A673 (cell line): ENCODE data around the gene ANKRD16. TPM values are rescaled to one million over a fixed set of nuclear protein-coding genes. Genes with fewer than 3 reads are reported as not detected.

Experiments used
- BruUV-seq: library from RNA; stranded (reverse); fragments of 400-500 nt; replicated peaks from 2 replicates; lab custom pipeline; 2021; lab: Mats Ljungman, UMichigan
- CTCF ChIA-PET: fragments of 300-600 bp; sonication (Branson Sonifier 250); formaldehyde crosslinking; loops from one replicate; lab custom pipeline; 2022; ENCODE audit warnings: antibody characterized with exemption; lab: Charles Lee
- POLR2A ChIA-PET: fragments of 300-600 bp; sonication (Branson Sonifier 250); formaldehyde crosslinking; loops from one replicate; lab custom pipeline; 2022; ENCODE audit warnings: antibody characterized with exemption; ENCODE audit not compliant: low non-redundant PET; lab: Charles Lee
- DNase-seq: peaks from one replicate; pipeline ENCODE4 v3.0.0-alpha.2; 2015; ENCODE audit warnings: low spot score
- H3K27ac ChIP-seq: fragments of 200-600 bp; sonication (generic); 2 replicates; pipeline ENCODE4 v1.5.1; 2016; ENCODE audit warnings: mixed run types, low read depth, mild to moderate bottlenecking, mixed read lengths, antibody characterized with exemption, low read length; ENCODE audit not compliant: poor library complexity, severe bottlenecking
- H3K27me3 ChIP-seq: fragments of 200-600 bp; sonication (generic); replicated peaks from 2 replicates; pipeline ENCODE4 v1.6.1; 2017; ENCODE audit warnings: mixed run types, low read depth, mild to moderate bottlenecking, mixed read lengths, antibody characterized with exemption, low read length; ENCODE audit not compliant: insufficient read depth, poor library complexity
- H3K36me3 ChIP-seq: fragments of 200-600 bp; sonication (generic); 2 replicates; pipeline ENCODE4 v1.6.1; 2016; ENCODE audit warnings: mixed run types, mild to moderate bottlenecking, mixed read lengths, antibody characterized with exemption, low read length; ENCODE audit not compliant: insufficient read depth, poor library complexity, severe bottlenecking
- H3K4me1 ChIP-seq: fragments of 200-600 bp; sonication (generic); 2 replicates; pipeline ENCODE4 v1.6.1; 2017; ENCODE audit warnings: mixed run types, mild to moderate bottlenecking, mixed read lengths, antibody characterized with exemption, low read length; ENCODE audit not compliant: insufficient read depth, poor library complexity, severe bottlenecking
- H3K4me3 ChIP-seq: fragments of 200-600 bp; sonication (generic); 2 replicates; pipeline ENCODE4 v1.5.1; 2016; ENCODE audit warnings: low read depth, mixed run types, mild to moderate bottlenecking, mixed read lengths, low read length; ENCODE audit not compliant: poor library complexity, severe bottlenecking
- H3K9me3 ChIP-seq: fragments of 200-600 bp; sonication (generic); 2 replicates; pipeline ENCODE4 v1.6.1; 2016; ENCODE audit warnings: mixed run types, low read depth, mild to moderate bottlenecking, mixed read lengths, antibody characterized with exemption, low read length; ENCODE audit not compliant: poor library complexity, severe bottlenecking
- EZH2 ChIP-seq: fragments of 200-600 bp; sonication (generic); IDR thresholded peaks from 2 replicates; pipeline ENCODE4 v1.6.1; 2017; ENCODE audit warnings: borderline replicate concordance, low read depth, mild to moderate bottlenecking, mixed read lengths, antibody characterized with exemption, low read length; ENCODE audit not compliant: poor library complexity, severe bottlenecking
- intact Hi-C: fragments of 100-400 bp; cut with micrococcal nuclease; formaldehyde crosslinking; loops from one replicate; pipeline ENCODE4 v1.10.0; 2022; ENCODE audit not compliant: unreplicated experiment
- total RNA-seq: library from RNA; stranded (reverse); gene quantifications from 2 replicates; pipeline ENCODE4 v1.2.3, GENCODE V29; 2021
- TF ChIP-seq, protein P1 (sequence below): fragments of 300-800, 200-600 bp; sonication (generic); conservative IDR thresholded peaks from 2 replicates; pipeline ENCODE4 v1.5.1; 2017; ENCODE audit warnings: low read depth, mild to moderate bottlenecking, antibody characterized with exemption, low read length, moderate library complexity, mixed read lengths

The ANKRD16 gene
- total RNA-seq, 1 experiment from 2014 or later, result 16.2 TPM

DNA sequence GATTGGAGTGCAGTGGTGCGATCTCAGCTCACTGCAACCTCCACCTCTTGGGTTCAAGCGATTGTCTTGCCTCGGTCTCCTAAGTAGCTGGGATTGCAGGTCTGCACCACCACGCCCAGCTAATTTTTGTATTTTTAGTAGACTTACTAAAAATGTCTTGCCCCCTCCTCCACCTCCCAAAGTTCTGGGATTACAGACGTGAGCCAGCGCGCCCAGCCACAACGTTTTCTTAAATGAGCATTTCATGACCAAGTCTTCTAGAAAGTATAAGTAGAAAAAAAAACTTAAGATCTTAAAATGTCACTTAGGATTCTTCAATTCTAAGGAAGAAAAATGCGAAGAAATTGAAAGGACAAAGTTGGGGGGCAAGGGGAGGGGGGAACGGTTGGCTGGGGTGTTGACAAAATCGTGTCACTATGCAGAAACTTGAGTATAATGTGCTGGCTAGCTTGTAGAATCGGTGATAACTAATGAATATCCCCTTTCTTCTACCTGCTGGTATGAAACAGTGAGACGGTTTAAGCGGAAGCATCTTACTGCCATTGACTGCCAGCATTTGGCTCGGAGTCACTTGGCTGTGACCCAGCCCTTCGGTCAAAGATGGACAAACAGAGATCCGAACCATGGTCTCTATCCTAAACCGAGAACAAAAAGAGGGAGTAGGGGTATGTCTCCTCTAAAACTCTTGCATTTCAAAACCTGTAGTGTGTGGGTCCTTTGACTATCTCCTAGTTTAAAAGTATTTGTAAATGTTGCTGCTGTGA is 13.0 kb upstream of the ANKRD16 start:
- Histone ChIP-seq H3K4me3 (no peak overlapping the region), H3K36me3 (peaks cover 14% of the 10 kb centered on the region), H3K9me3 (no peaks in the 10 kb centered on the region), H3K4me1 (no peaks in the 10 kb centered on the region), H3K27ac (no peak overlapping the region), H3K27me3 (no peaks in the 10 kb centered on the region)
- TF ChIP-seq EZH2, result no peak
- TF ChIP-seq, protein P1, sequence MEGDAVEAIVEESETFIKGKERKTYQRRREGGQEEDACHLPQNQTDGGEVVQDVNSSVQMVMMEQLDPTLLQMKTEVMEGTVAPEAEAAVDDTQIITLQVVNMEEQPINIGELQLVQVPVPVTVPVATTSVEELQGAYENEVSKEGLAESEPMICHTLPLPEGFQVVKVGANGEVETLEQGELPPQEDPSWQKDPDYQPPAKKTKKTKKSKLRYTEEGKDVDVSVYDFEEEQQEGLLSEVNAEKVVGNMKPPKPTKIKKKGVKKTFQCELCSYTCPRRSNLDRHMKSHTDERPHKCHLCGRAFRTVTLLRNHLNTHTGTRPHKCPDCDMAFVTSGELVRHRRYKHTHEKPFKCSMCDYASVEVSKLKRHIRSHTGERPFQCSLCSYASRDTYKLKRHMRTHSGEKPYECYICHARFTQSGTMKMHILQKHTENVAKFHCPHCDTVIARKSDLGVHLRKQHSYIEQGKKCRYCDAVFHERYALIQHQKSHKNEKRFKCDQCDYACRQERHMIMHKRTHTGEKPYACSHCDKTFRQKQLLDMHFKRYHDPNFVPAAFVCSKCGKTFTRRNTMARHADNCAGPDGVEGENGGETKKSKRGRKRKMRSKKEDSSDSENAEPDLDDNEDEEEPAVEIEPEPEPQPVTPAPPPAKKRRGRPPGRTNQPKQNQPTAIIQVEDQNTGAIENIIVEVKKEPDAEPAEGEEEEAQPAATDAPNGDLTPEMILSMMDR, result no peak
- POLR2A ChIA-PET, result no interaction called here
- BruUV-seq, result no TSS peak
- CTCF ChIA-PET, result interaction anchor here (0.6 kb wide), 1 partner anchor 13 kb away, joined by 3 read pairs; no protein-coding TSS in a partner anchor
- DNase-seq, result no peak
- intact Hi-C loops, result no loop called here

GRCh38 chr10:5900247-5900646 is 10.6 kb upstream of the ANKRD16 start:
- TF ChIP-seq, protein P1, result no peak
- no peak for TF ChIP-seq EZH2
- Histone ChIP-seq H3K4me1 (no peaks in the 10 kb centered on the region), H3K9me3 (no peaks in the 10 kb centered on the region), H3K4me3 (no peak overlapping the region), H3K27me3 (no peaks in the 10 kb centered on the region), H3K36me3 (peaks cover 23% of the 10 kb centered on the region), H3K27ac (no peak overlapping the region)
- intact Hi-C loops, result no loop called here
- no TSS peak for BruUV-seq
- DNase-seq, result no peak
- ChIA-PET CTCF (no interaction called here), POLR2A (no interaction called here)

GRCh38 chr10:5898163-5898562 is 8.5 kb upstream of the ANKRD16 start:
- CTCF ChIA-PET, result no interaction called here
- no peak for TF ChIP-seq EZH2
- TF ChIP-seq, protein P1, result no peak
- no peaks in the 10 kb centered on the region for H3K4me1 ChIP-seq
- H3K4me3 ChIP-seq, result no peak overlapping the region
- intact Hi-C loops, result no loop called here
- no peak for DNase-seq
- POLR2A ChIA-PET, result no interaction called here
- H3K9me3 ChIP-seq, result no peaks in the 10 kb centered on the region
- BruUV-seq, result no TSS peak
- no peak overlapping the region for H3K27ac ChIP-seq
- H3K27me3 ChIP-seq, result no peaks in the 10 kb centered on the region
- H3K36me3 ChIP-seq, result peaks cover 36% of the 10 kb centered on the region
